Stomach (tissue), 9 donors: ENCODE data around the gene TOP2A. TPM values are rescaled to one million over a fixed set of nuclear protein-coding genes. Genes with fewer than 3 reads are reported as not detected.

ENCODE experiments used
- DNase-seq, 2 donors: peaks; one replicate each; pipeline versions ENCODE4 v3.0.0 to v3.0.0-alpha.2; 2013 to 2019
- H3K27ac ChIP-seq, 5 donors: fragments of 200-600 bp in 4 of 5; sonication (generic) in 4 of 5; one replicate each; pipeline ENCODE4 v1.5.1; 2013 to 2019; ENCODE audit warnings: mild to moderate bottlenecking in 1 of 5, moderate library complexity in 1 of 5
- H3K27me3 ChIP-seq, 3 donors: fragments of 200-600 bp; sonication (generic); one replicate each; pipeline ENCODE4 v1.5.1; 2017 to 2019; ENCODE audit warnings: mixed run types in 1 of 3
- H3K36me3 ChIP-seq, 4 donors: fragments of 200-600 bp; sonication (generic); 1 replicate in 3 of 4; 2 replicates in 1 of 4; pipeline ENCODE4 v1.5.1; 2016 to 2019
- H3K4me1 ChIP-seq, 4 donors: fragments of 200-600 bp; sonication (generic); one replicate each; pipeline ENCODE4 v1.5.1; 2016 to 2019
- H3K4me3 ChIP-seq, 4 donors: fragments of 200-600 bp; sonication (generic) in 3 of 4; one replicate each; pipeline ENCODE4 v1.5.1; 2016 to 2019; ENCODE audit warnings: mild to moderate bottlenecking in 1 of 4
- H3K9me3 ChIP-seq, 4 donors: fragments of 200-600 bp; sonication (generic); one replicate each; pipeline ENCODE4 v1.5.1; 2016 to 2019
- CTCF ChIP-seq, 7 experiments: fragments of 450-650 bp in 4 of 7; fragments of 200-600 bp in 3 of 7; sonication (generic) in 3 of 7; IDR thresholded peaks; one replicate each; pipeline ENCODE4 v1.5.1; 2016 to 2019; ENCODE audit warnings: antibody characterized with exemption in 7 of 7, control low read depth in 2 of 7, mild to moderate bottlenecking in 1 of 7
- EP300 ChIP-seq: sonication (generic); formaldehyde crosslinking; IDR thresholded peaks from one replicate; pipeline ENCODE4 v1.6.1; 2017; ENCODE audit warnings: antibody characterized with exemption
- POLR2A ChIP-seq, 4 donors: fragments of 450-650 bp; IDR thresholded peaks; one replicate each; pipeline ENCODE4 v1.6.1; 2016; ENCODE audit warnings: antibody characterized with exemption in 4 of 4, control low read depth in 2 of 4, mild to moderate bottlenecking in 1 of 4, moderate library complexity in 1 of 4
- POLR2AphosphoS5 ChIP-seq, 3 donors: sonication (generic); formaldehyde crosslinking; IDR thresholded peaks; one replicate each; pipeline ENCODE4 v1.6.1; 2016; ENCODE audit warnings: antibody characterized with exemption in 3 of 3
- WGBS, 5 donors: extraction: QIAGEN DNeasy Blood & Tissue Kit in 3 of 5; methylation state at CpG; one replicate each; pipeline versions ENCODE4 v1.1.5 to v1.1.7; 2013 to 2018; 5-methylcytosine and 5-hydroxymethylcytosine counted together
- intact Hi-C: fragments of 100-400 bp; cut with DNase I; formaldehyde crosslinking; loops from one replicate; pipeline ENCODE4 v1.15.1; 2023; ENCODE audit warnings: low total_unique reads
- polyA plus RNA-seq, 3 donors: library from polyadenylated mRNA; stranded (reverse); fragments of 200-250 nt; gene quantifications; one replicate each; pipeline ENCODE4 v1.2.3, GENCODE V29; 2013
- total RNA-seq, 5 donors: library from RNA; depleted of rRNA; stranded (reverse); fragments of >200 nt; gene quantifications; one replicate each; pipeline versions ENCODE4 v1.1.0 to v1.2.3, GENCODE V29; 2014 to 2016
- donor health status: healthy with polysubstance abuse.
- donor health status: Bipolar disorder and iron deficiency.
- donor health status: healthy.

The TOP2A gene
- total and polyA plus RNA-seq, 8 donors = 1.2 to 129 (median 13.2) TPM

DNA sequence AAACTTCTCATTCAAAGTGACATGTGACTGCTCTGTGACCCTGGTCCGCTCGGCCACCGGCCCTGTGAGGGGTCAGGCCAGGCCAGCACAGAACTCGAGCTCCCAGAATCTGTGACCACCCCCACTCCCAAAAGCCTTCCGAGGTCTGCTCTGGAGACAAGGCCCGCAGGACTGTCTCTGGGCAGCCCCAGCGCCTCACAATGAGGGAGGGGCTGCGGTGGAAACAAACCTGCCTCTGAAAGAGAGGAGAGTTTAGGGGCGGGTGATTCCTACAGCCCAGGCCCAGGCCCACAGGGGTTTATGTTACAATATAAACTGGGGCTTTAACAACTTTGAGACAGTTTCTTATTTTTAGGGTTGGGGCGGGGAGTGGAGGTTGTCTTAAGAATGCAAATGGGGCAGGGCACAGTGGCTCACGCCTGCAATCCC is 45.4 kb upstream of the TOP2A start:
- H3K27ac ChIP-seq = peak overlapping the region in 4 of 5 donors; percentile 57 to 71 (median 64)

DNA sequence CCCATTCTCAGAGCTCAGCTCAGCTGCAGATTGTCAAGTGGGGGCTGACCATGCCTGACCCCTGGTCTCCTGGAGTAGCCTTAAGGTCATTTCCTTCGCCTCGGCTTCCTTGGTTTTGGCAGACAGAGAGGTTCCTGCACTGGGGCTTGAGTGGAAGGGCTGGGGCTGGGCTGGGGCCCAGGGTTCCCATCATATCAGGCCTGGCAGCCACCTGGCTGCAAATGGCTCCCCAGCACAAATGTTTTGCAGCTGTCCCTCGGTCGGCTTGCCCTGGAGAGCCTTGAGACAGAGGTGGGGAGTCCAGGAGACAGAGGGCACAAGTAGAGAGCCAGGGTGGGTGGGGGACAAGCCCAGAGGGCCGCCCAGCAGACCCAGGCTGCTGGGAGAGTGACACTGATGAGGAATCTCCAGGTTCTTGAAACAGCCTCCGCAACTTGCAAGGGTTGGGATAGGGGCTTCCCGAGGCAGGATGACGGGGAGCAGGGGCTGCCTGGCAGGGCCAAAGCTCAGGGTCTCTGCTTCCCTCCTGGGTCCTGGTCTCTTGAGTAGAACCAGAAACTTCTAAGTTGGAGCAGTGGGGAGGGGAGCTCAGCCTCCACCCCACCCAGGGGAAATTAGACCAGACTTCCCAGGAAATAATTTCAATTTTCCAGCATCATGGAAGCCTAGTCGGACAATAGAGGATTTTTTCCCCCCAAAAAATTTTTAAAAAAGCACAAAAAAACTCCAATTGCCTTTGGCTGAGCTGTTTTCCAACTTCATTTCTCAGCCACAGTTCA is 44.8 kb upstream of the TOP2A start:
- Histone ChIP-seq H3K27me3 (no peaks in the 10 kb centered on the region), H3K27ac (peak overlapping the region in 4 of 5 donors; percentile 57 to 71 (median 64)), H3K4me3 (no peak overlapping the region), H3K4me1 (peaks cover 15 to 64% (median 49%) of the 10 kb centered on the region in 4 donors), H3K9me3 (no peaks in the 10 kb centered on the region), H3K36me3 (peaks cover 0 to 8% (median 5%) of the 10 kb centered on the region in 4 donors)
- intact Hi-C loops = no loop called here
- no peak for DNase-seq
- TF ChIP-seq EP300 (no peak), POLR2A (IDR thresholded peaks at IDR 0.05) (no peak), CTCF (IDR thresholded peaks at IDR 0.05) (no peak), POLR2AphosphoS5 (IDR thresholded peaks at IDR 0.05) (no peak)
- 53 to 83% (median 73%) methylated on average over 8 to 9 of the region's 9 CpGs for WGBS, 5 donors

More for the DNA sequence above, 45.4 kb upstream of the TOP2A start:
- TF ChIP-seq EP300 (no peak), POLR2AphosphoS5 (IDR thresholded peaks at IDR 0.05) (peak in 1 of 3 donors; percentile 14)
- Histone ChIP-seq H3K27me3 (no peaks in the 10 kb centered on the region), H3K36me3 (peaks cover 0 to 4% (median under 1%) of the 10 kb centered on the region in 4 donors), H3K4me1 (peaks cover 9 to 58% (median 43%) of the 10 kb centered on the region in 4 donors), H3K9me3 (no peaks in the 10 kb centered on the region), H3K4me3 (no peak overlapping the region)
- peak in 1 of 2 donors; percentile 43 for DNase-seq
- intact Hi-C loops = no loop called here
- 61 to 77% (median 71%) methylated on average over 11 of the region's 11 CpGs for WGBS, 5 donors

GRCh38 chr17:40461732-40462342 is 44.1 kb upstream of the TOP2A start:
- H3K9me3 ChIP-seq = no peaks in the 10 kb centered on the region
- TF ChIP-seq POLR2A (IDR thresholded peaks at IDR 0.05) = no peak
- no peak for TF ChIP-seq EP300
- no peak for TF ChIP-seq CTCF (IDR thresholded peaks at IDR 0.05)
- TF ChIP-seq POLR2AphosphoS5 (IDR thresholded peaks at IDR 0.05) = no peak
- peak overlapping the region in 4 of 5 donors; percentile 57 to 71 (median 64) for H3K27ac ChIP-seq
- intact Hi-C loops = no loop called here
- H3K36me3 ChIP-seq = peaks cover 2 to 15% (median 11%) of the 10 kb centered on the region in 4 donors
- H3K4me1 ChIP-seq = peaks cover 21 to 71% (median 55%) of the 10 kb centered on the region in 4 donors
- H3K27me3 ChIP-seq = no peaks in the 10 kb centered on the region
- DNase-seq = peak in 1 of 2 donors; percentile 64
- WGBS, 5 donors = 56 to 81% (median 75%) methylated on average over 11 to 12 of the region's 12 CpGs
- H3K4me3 ChIP-seq = no peak overlapping the region

DNA sequence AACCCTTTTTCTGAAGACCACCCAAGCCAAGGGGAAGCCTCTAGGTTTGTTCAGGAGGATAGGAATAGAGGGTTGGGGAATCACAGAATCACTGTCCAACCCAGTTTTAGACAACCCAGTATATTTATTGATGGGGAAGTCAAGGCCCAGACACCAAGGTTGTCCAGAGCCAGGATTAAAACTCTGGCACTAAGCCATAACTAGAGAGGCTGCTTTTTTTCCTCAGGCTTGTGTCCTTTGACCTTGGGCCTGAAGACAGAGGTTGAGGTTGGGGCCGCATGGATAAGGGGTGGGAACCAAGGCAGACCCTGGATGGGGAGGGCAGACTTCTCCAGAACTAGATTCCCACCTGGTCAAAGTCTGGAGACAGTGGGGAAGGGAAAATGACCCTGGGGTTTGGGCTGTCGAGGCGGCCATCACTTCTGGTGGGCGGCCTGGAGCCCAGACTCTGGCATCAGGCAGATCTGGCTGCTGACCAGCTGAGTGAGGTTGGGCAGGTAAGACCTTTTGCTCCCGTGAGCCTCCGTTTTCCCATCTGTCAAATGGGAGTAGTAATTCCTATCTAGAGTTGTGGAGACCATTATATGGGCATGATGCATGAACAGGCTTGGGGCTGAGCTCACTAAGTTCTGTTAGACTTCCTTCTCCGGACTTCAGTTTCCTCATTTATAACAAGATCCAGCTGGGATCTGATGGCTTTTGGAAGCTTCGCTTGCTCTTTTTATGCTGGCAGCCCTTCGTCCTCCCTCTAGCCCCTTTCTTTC is 43.5 kb upstream of the TOP2A start:
- 55 to 84% (median 78%) methylated on average over 9 of the region's 9 CpGs for WGBS, 5 donors
- intact Hi-C loops = no loop called here
- peak in 2 of 3 donors; percentile 12 to 22 for TF ChIP-seq POLR2AphosphoS5 (IDR thresholded peaks at IDR 0.05)
- TF ChIP-seq EP300 = no peak
- TF ChIP-seq POLR2A (IDR thresholded peaks at IDR 0.05) = no peak
- TF ChIP-seq CTCF (IDR thresholded peaks at IDR 0.05) = no peak
- no peaks in the 10 kb centered on the region for H3K27me3 ChIP-seq
- no peak overlapping the region for H3K4me3 ChIP-seq
- DNase-seq = peak in 1 of 2 donors; percentile 78
- H3K9me3 ChIP-seq = no peaks in the 10 kb centered on the region
- peak overlapping the region in 4 of 5 donors; percentile 57 to 71 (median 64) for H3K27ac ChIP-seq
- peaks cover 28 to 78% (median 62%) of the 10 kb centered on the region in 4 donors for H3K4me1 ChIP-seq
- H3K36me3 ChIP-seq = peaks cover 7 to 22% (median 18%) of the 10 kb centered on the region in 4 donors
